Stimulated activated CD4-positive, alpha-beta T cell treated with anti-CD3 and anti-CD28 coated beads, Interleukin-2, amount 100 ng/mL, for 4 hours (primary cell): Measurements from ENCODE around the gene IFNAR1.
"Not testable (repeated sequence)": the region's sequence is repeated elsewhere in the genome, so short reads cannot be mapped to it uniquely, and the experiment has no call there.

Experiments
- DNase-seq: peaks from one replicate; pipeline ENCODE4 v3.0.0-alpha.2; 2020; ENCODE audit warnings: low read depth

IFNAR1 gene

GRCh38 chr21:33308586-33309490, 15.9 kb upstream of the IFNAR1 start:
- no peak for DNase-seq

GRCh38 chr21:33309778-33310177, 15.0 kb upstream of the IFNAR1 start:
- no peak for DNase-seq

- DNase-seq = no peak
Measured at GRCh38 chr21:33312121-33312520, 12.6 kb upstream of the IFNAR1 start.

- DNase-seq = no peak
Measured at GRCh38 chr21:33313183-33313582, 11.6 kb upstream of the IFNAR1 start.

- no peak for DNase-seq
Measured at GRCh38 chr21:33313611-33314010, 11.2 kb upstream of the IFNAR1 start.

- DNase-seq = no peak
Measured at GRCh38 chr21:33314111-33314510, 10.7 kb upstream of the IFNAR1 start.

- DNase-seq = no peak
Measured at GRCh38 chr21:33315946-33316710, 8.6 kb upstream of the IFNAR1 start.

- no peak for DNase-seq
Measured at GRCh38 chr21:33317145-33317544, 7.6 kb upstream of the IFNAR1 start.

GRCh38 chr21:33317786-33318486, 6.8 kb upstream of the IFNAR1 start:
- no peak for DNase-seq

GRCh38 chr21:33321005-33321404, 3.8 kb upstream of the IFNAR1 start:
- DNase-seq = not testable (repeated sequence)

GRCh38 chr21:33323610-33324009, 1.2 kb upstream of the IFNAR1 start:
- DNase-seq = not testable (repeated sequence)

- peak; percentile 56 for DNase-seq
Measured at GRCh38 chr21:33325222-33326067, 675 bp downstream of the IFNAR1 start.

GRCh38 chr21:33327326-33327725, 2.6 kb downstream of the IFNAR1 start:
- no peak for DNase-seq

- DNase-seq = no peak
Measured at GRCh38 chr21:33327792-33328433, 3.1 kb downstream of the IFNAR1 start.

- no peak for DNase-seq
Measured at GRCh38 chr21:33330726-33331125, 6.0 kb downstream of the IFNAR1 start.

GRCh38 chr21:33332143-33332542, 7.4 kb downstream of the IFNAR1 start:
- no peak for DNase-seq

- no peak for DNase-seq
Measured at GRCh38 chr21:33334191-33334590, 9.4 kb downstream of the IFNAR1 start.

GRCh38 chr21:33334824-33335223, 10.1 kb downstream of the IFNAR1 start:
- DNase-seq = no peak

- no peak for DNase-seq
Measured at GRCh38 chr21:33339135-33339534, 14.4 kb downstream of the IFNAR1 start.

- DNase-seq = no peak
Measured at GRCh38 chr21:33339918-33340317, 15.1 kb downstream of the IFNAR1 start.

GRCh38 chr21:33345751-33346238, 21.0 kb downstream of the IFNAR1 start:
- DNase-seq = no peak
